Neural progenitor cell (in vitro differentiated cells): Measurements from ENCODE around the gene MPZL3. TPM values are rescaled to one million over a fixed set of nuclear protein-coding genes. Genes with fewer than 3 reads are reported as not detected.

Experiments
- DNase-seq: peaks from one replicate; pipeline ENCODE4 v3.0.0-alpha.2; 2016; ENCODE audit warnings: low spot score
- H2AFZ ChIP-seq: fragments of 200-600 bp; sonication (generic); replicated peaks from 2 replicates; pipeline ENCODE4 v1.6.1; 2016; ENCODE audit warnings: antibody characterized with exemption
- H3F3A ChIP-seq: fragments of 200-600 bp; sonication (generic); 2 replicates; pipeline ENCODE4 v1.6.1; 2016; ENCODE audit warnings: antibody characterized with exemption, low read depth
- H3K27ac ChIP-seq: fragments of 200-600 bp; sonication (generic); 2 replicates; pipeline ENCODE4 v1.5.1; 2016; ENCODE audit warnings: mild to moderate bottlenecking
- H3K27me3 ChIP-seq: fragments of 200-600 bp; sonication (generic); 2 replicates; pipeline ENCODE4 v1.6.1; 2016; ENCODE audit warnings: mild to moderate bottlenecking, moderate library complexity
- H3K36me3 ChIP-seq: fragments of 200-600 bp; sonication (generic); 2 replicates; pipeline ENCODE4 v1.5.1; 2016
- H3K4me1 ChIP-seq: fragments of 200-600 bp; sonication (generic); 2 replicates; pipeline ENCODE4 v1.6.1; 2016; ENCODE audit warnings: mixed run types
- H3K4me2 ChIP-seq: fragments of 200-600 bp; sonication (generic); 2 replicates; pipeline ENCODE4 v1.6.1; 2016
- H3K4me3 ChIP-seq: fragments of 200-600 bp; sonication (generic); 2 replicates; pipeline ENCODE4 v1.5.1; 2016
- H3K79me2 ChIP-seq: fragments of 200-600 bp; sonication (generic); 2 replicates; pipeline ENCODE4 v1.6.1; 2016; ENCODE audit warnings: low read depth
- H3K9ac ChIP-seq: fragments of 200-600 bp; sonication (generic); 2 replicates; pipeline ENCODE4 v1.6.1; 2016
- H3K9me3 ChIP-seq: fragments of 200-600 bp; sonication (generic); 2 replicates; pipeline ENCODE4 v1.5.1; 2016; ENCODE audit warnings: low read depth
- H4K20me1 ChIP-seq: fragments of 200-600 bp; sonication (generic); 2 replicates; pipeline ENCODE4 v1.6.1; 2016; ENCODE audit warnings: low read depth
- H3K27ac Mint-ChIP-seq: 3 replicates; pipeline ENCODE4 v1.8.0; 2021; ENCODE audit warnings: mixed read lengths
- H3K27me3 Mint-ChIP-seq: 2 replicates; pipeline ENCODE4 v1.8.0; 2022; ENCODE audit warnings: low read depth, mild to moderate bottlenecking, inconsistent platforms, moderate library complexity, mixed read lengths; ENCODE audit not compliant: insufficient read depth
- H3K36me3 Mint-ChIP-seq: 3 replicates; pipeline ENCODE4 v1.8.0; 2021; ENCODE audit warnings: mixed read lengths
- H3K4me1 Mint-ChIP-seq: 3 replicates; pipeline ENCODE4 v1.8.0; 2021; ENCODE audit warnings: mixed read lengths
- H3K4me3 Mint-ChIP-seq: 3 replicates; pipeline ENCODE4 v1.8.0; 2021; ENCODE audit warnings: mild to moderate bottlenecking, moderate library complexity, mixed read lengths
- H3K9me3 Mint-ChIP-seq: 3 replicates; pipeline ENCODE4 v1.8.0; 2020; ENCODE audit warnings: mixed read lengths
- CTCF ChIP-seq: fragments of 200-600 bp; sonication (generic); IDR thresholded peaks from 2 replicates; pipeline ENCODE4 v1.5.1; 2017; ENCODE audit warnings: antibody characterized with exemption, mild to moderate bottlenecking
- EZH2 ChIP-seq: fragments of 200-600 bp; sonication (generic); IDR thresholded peaks from 2 replicates; pipeline ENCODE4 v1.6.1; 2017; ENCODE audit warnings: antibody characterized with exemption, mild to moderate bottlenecking, moderate library complexity
- EZH2phosphoT487 ChIP-seq: fragments of 200-600 bp; sonication (generic); IDR thresholded peaks from 2 replicates; pipeline ENCODE4 v1.6.1; 2017; ENCODE audit warnings: antibody characterized with exemption
- total RNA-seq: library from RNA; depleted of rRNA; stranded (reverse); fragments of >200 nt; gene quantifications from 2 replicates; pipeline ENCODE4 v1.2.3, GENCODE V29; 2015; ENCODE audit warnings: low replicate concordance

Gene MPZL3
- total RNA-seq, 1 donor from 2014 or later, result 5.7 TPM

GRCh38 chr11:118211006-118211405 lies 41.2 kb downstream of the MPZL3 start:
- no peaks in the 10 kb centered on the region for H3K79me2 ChIP-seq
- peaks cover 10% of the 10 kb centered on the region for H3K27me3 Mint-ChIP-seq
- H3K4me1 ChIP-seq, result peaks cover 51% of the 10 kb centered on the region
- H3K27me3 ChIP-seq, result no peaks in the 10 kb centered on the region
- no peak overlapping the region for H3K27ac Mint-ChIP-seq
- peaks cover 26% of the 10 kb centered on the region for H3K4me1 Mint-ChIP-seq
- H2AFZ ChIP-seq, result no peak overlapping the region
- no peaks in the 10 kb centered on the region for H3K36me3 ChIP-seq
- H3K4me3 Mint-ChIP-seq, result no peak overlapping the region
- no peak overlapping the region for H3K9ac ChIP-seq
- no peaks in the 10 kb centered on the region for H3K9me3 ChIP-seq
- H3K27ac ChIP-seq, result no peak overlapping the region
- H4K20me1 ChIP-seq, result no peaks in the 10 kb centered on the region
- no peaks in the 10 kb centered on the region for H3K36me3 Mint-ChIP-seq
- peaks cover 45% of the 10 kb centered on the region for H3F3A ChIP-seq
- peak overlapping the region; percentile 59 for H3K4me2 ChIP-seq
- H3K9me3 Mint-ChIP-seq, result no peaks in the 10 kb centered on the region
- peak; percentile 82 for DNase-seq
- H3K4me3 ChIP-seq, result no peak overlapping the region
- TF ChIP-seq EZH2phosphoT487 (peak; percentile 34), CTCF (no peak), EZH2 (peak; percentile 37)

GRCh38 chr11:118210323-118210722 lies 41.8 kb downstream of the MPZL3 start:
- no peak for DNase-seq
- Mint-ChIP-seq H3K27me3 (peaks cover 10% of the 10 kb centered on the region), H3K4me1 (peaks cover 26% of the 10 kb centered on the region), H3K27ac (no peak overlapping the region), H3K9me3 (no peaks in the 10 kb centered on the region), H3K4me3 (no peak overlapping the region), H3K36me3 (no peaks in the 10 kb centered on the region)
- Histone ChIP-seq H3K4me3 (no peak overlapping the region), H3K9ac (no peak overlapping the region), H3K9me3 (no peaks in the 10 kb centered on the region), H3K27me3 (no peaks in the 10 kb centered on the region), H2AFZ (no peak overlapping the region), H3K4me2 (peak overlapping the region; percentile 59), H4K20me1 (no peaks in the 10 kb centered on the region), H3K4me1 (peaks cover 51% of the 10 kb centered on the region), H3K27ac (no peak overlapping the region), H3K79me2 (no peaks in the 10 kb centered on the region), H3K36me3 (no peaks in the 10 kb centered on the region), H3F3A (peaks cover 45% of the 10 kb centered on the region)
- no peak for TF ChIP-seq EZH2
- TF ChIP-seq CTCF, result no peak
- TF ChIP-seq EZH2phosphoT487, result no peak

GRCh38 chr11:118209033-118209432 lies 43.1 kb downstream of the MPZL3 start:
- H3K36me3 Mint-ChIP-seq, result no peaks in the 10 kb centered on the region
- no peaks in the 10 kb centered on the region for H3K9me3 ChIP-seq
- no peak overlapping the region for H3K9ac ChIP-seq
- no peak for DNase-seq
- H3K4me2 ChIP-seq, result no peak overlapping the region
- H3K4me1 Mint-ChIP-seq, result peaks cover 26% of the 10 kb centered on the region
- no peaks in the 10 kb centered on the region for H4K20me1 ChIP-seq
- H3K4me1 ChIP-seq, result peaks cover 47% of the 10 kb centered on the region
- H3K27ac ChIP-seq, result no peak overlapping the region
- peaks cover 10% of the 10 kb centered on the region for H3K27me3 Mint-ChIP-seq
- H3K79me2 ChIP-seq, result no peaks in the 10 kb centered on the region
- TF ChIP-seq EZH2phosphoT487 (no peak), EZH2 (no peak), CTCF (no peak)
- H3K27me3 ChIP-seq, result no peaks in the 10 kb centered on the region
- no peak overlapping the region for H3K27ac Mint-ChIP-seq
- H3K9me3 Mint-ChIP-seq, result no peaks in the 10 kb centered on the region
- H3K4me3 ChIP-seq, result no peak overlapping the region
- H3K4me3 Mint-ChIP-seq, result no peak overlapping the region
- no peaks in the 10 kb centered on the region for H3K36me3 ChIP-seq
- H2AFZ ChIP-seq, result no peak overlapping the region
- peaks cover 45% of the 10 kb centered on the region for H3F3A ChIP-seq
